UCSD-AML1 (cell line): ENCODE data around the gene CRISPLD2.

Source experiments
- DNase-seq: peaks from one replicate; lab custom pipeline; 2025; ENCODE audit not compliant: unreplicated experiment; lab: John Stamatoyannopoulos, UW

The CRISPLD2 gene

GRCh38 chr16:84819644-84820304 is at the start of gene CRISPLD2:
TSS of gene CRISPLD2 (plus strand) at chr16:84819985. CDS start at chr16:84838496, 18,511 bp downstream.
- peak; percentile 88 for DNase-seq

- DNase-seq: no peak
Observed at GRCh38 chr16:84773312-84773711, 46.5 kb upstream of the CRISPLD2 start.

GRCh38 chr16:84774810-84775209 is 45.0 kb upstream of the CRISPLD2 start:
- no peak for DNase-seq

- no peak for DNase-seq
Observed at GRCh38 chr16:84775262-84775810, 44.4 kb upstream of the CRISPLD2 start.

- DNase-seq: no peak
Observed at GRCh38 chr16:84777435-84777834, 42.4 kb upstream of the CRISPLD2 start.

- DNase-seq: no peak
Observed at GRCh38 chr16:84778720-84779119, 41.1 kb upstream of the CRISPLD2 start.

- no peak for DNase-seq
Observed at GRCh38 chr16:84780063-84780462, 39.7 kb upstream of the CRISPLD2 start.

- DNase-seq: no peak
Observed at GRCh38 chr16:84780544-84781376, 39.0 kb upstream of the CRISPLD2 start.

- DNase-seq: no peak
Observed at GRCh38 chr16:84782846-84783245, 36.9 kb upstream of the CRISPLD2 start.

- no peak for DNase-seq
Observed at GRCh38 chr16:84785843-84786581, 33.8 kb upstream of the CRISPLD2 start.

- DNase-seq: no peak
Observed at GRCh38 chr16:84786605-84787262, 33.1 kb upstream of the CRISPLD2 start.

GRCh38 chr16:84787263-84787622 is 32.5 kb upstream of the CRISPLD2 start:
- DNase-seq: no peak

- no peak for DNase-seq
Observed at GRCh38 chr16:84788920-84789391, 30.8 kb upstream of the CRISPLD2 start.

- DNase-seq: no peak
Observed at GRCh38 chr16:84789431-84789830, 30.4 kb upstream of the CRISPLD2 start.

- DNase-seq: no peak
Observed at GRCh38 chr16:84790301-84790700, 29.5 kb upstream of the CRISPLD2 start.

- DNase-seq: no peak
Observed at GRCh38 chr16:84791088-84791487, 28.7 kb upstream of the CRISPLD2 start.

GRCh38 chr16:84791501-84791900 is 28.3 kb upstream of the CRISPLD2 start:
- no peak for DNase-seq

- no peak for DNase-seq
Observed at GRCh38 chr16:84794186-84794585, 25.6 kb upstream of the CRISPLD2 start.

- DNase-seq: no peak
Observed at GRCh38 chr16:84794626-84795025, 25.2 kb upstream of the CRISPLD2 start.

GRCh38 chr16:84795329-84796053 is 24.3 kb upstream of the CRISPLD2 start:
- DNase-seq: no peak
